ENCODE measurements around the gene TYW5.
"Not testable (repeated sequence)": the region's sequence is repeated elsewhere in the genome, so short reads cannot be mapped to it uniquely, and the experiment has no call there.

Gene TYW5

DNA sequence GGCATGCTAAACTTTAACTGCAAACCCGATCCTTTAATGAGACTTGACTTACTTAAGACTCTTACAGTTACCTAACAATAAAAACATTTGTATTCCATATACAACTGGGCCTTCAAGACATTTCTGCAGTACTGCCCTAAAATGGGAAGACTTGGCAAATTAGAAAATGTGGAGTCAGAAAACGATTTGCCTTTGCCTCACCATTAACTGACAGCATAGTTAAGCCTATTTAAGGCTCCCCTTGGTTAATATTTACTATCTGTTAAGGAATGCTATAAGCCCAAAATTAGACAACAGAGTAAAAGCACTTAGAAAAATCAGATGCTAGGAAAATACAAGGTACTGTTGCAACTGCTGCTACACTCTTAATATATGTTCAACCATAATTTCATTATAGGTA, 18.7 kb downstream of the TYW5 start:
- no peak overlapping the region for H3K9ac ChIP-seq (ENCODE audit: low read depth, low read length)

DNA sequence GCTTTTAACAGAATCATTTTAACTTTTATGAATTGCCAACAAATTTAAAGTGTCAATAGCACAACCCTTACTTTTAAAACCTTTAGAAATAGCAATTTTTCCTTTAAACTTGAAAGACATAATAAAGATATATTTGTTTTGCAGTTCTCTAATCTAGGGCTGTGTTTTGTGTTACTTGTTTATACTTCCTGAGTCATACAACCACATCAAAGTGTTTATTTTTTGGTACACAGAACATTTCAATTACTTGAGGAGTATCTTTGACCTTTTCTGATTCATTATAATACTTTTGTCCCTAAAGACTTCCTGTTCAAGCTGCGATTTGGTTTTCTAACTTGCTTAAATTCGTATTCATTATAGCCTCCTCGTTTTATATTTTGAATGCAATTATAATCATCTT, 21.8 kb downstream of the TYW5 start:
- H3K4me1 ChIP-seq (ENCODE audit: insufficient read depth, low read length): peaks cover 5% of the 10 kb centered on the region; the same call in 1 of the 2 replicates
- H3K9me3 ChIP-seq (ENCODE audit: insufficient read depth, low read depth, low read length): no peaks in the 10 kb centered on the region
- H3K9ac ChIP-seq (ENCODE audit: low read depth, low read length): no peak overlapping the region
- H3K27ac ChIP-seq (ENCODE audit: low read length): no peak overlapping the region
- no peaks in the 10 kb centered on the region for H3K27me3 ChIP-seq (ENCODE audit: insufficient read depth, low read length)
- H3K36me3 ChIP-seq (ENCODE audit: insufficient read depth, low read depth, low read length): peaks cover 76% of the 10 kb centered on the region
- H3K4me3 ChIP-seq (ENCODE audit: low read length): no peak overlapping the region

More for the DNA sequence above, 18.7 kb downstream of the TYW5 start:
- H3K36me3 ChIP-seq (ENCODE audit: insufficient read depth, low read depth, low read length): peaks cover 85% of the 10 kb centered on the region
- H3K4me3 ChIP-seq (ENCODE audit: low read length): no peak overlapping the region
- no peak overlapping the region for H3K27ac ChIP-seq (ENCODE audit: low read length)
- no peaks in the 10 kb centered on the region for H3K9me3 ChIP-seq (ENCODE audit: insufficient read depth, low read depth, low read length)
- no peaks in the 10 kb centered on the region for H3K4me1 ChIP-seq (ENCODE audit: insufficient read depth, low read length)
- H3K27me3 ChIP-seq (ENCODE audit: insufficient read depth, low read length): no peaks in the 10 kb centered on the region

DNA sequence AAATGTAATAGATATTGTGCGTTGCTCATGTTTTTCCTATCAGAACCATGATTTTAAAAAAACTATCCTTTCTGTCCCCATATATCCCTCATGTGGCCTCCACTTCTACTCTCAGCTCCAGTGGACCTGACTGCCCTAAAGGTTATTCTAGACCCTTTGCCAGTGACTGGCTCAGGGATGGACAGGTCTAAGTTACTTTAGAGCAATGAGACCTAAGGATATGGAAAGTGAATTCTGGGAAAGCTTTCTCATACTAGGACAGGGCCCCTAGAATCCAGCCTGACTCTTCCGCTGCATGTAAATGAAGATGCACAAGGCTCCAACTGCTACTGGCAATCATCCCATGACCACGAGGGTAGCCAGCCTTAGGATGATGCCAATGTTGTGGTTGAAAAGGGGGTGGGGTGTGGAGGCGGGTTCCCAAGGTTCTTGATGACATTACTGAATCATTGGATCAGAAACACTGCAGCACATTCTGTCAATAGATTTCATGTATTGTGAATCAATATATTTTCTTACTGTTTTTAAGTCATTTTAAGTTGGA, 22.9 kb downstream of the TYW5 start:
- Histone ChIP-seq H3K27ac (ENCODE audit: low read length) (no peak overlapping the region), H3K9me3 (ENCODE audit: insufficient read depth, low read depth, low read length) (no peaks in the 10 kb centered on the region), H3K36me3 (ENCODE audit: insufficient read depth, low read depth, low read length) (peaks cover 67% of the 10 kb centered on the region)

DNA sequence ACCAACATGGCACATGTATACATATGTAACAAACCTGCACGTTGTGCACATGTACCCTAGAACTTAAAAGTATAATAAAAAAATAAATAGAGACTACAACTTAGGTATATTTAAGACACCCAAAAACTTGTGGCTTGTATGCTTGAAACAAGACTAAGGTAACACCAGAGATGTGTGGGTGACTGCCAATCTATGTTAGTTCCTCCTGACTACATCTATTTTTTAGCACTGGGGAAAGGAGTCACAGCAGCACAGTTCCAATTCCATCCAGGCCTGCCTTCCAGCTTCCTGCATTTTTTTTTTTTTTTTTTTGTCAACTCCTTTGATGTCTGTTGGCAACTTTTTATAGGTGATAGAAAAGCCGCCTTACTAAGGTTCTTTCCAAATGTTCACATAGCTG, 26.0 kb downstream of the TYW5 start:
- Histone ChIP-seq H3K27me3 (ENCODE audit: insufficient read depth, low read length) (no peaks in the 10 kb centered on the region), H3K27ac (ENCODE audit: low read length) (no peak overlapping the region), H3K4me3 (ENCODE audit: low read length) (no peak overlapping the region), H3K9ac (ENCODE audit: low read depth, low read length) (no peak overlapping the region), H3K36me3 (ENCODE audit: insufficient read depth, low read depth, low read length) (peaks cover 69% of the 10 kb centered on the region), H3K4me1 (ENCODE audit: insufficient read depth, low read length) (peaks cover 25% of the 10 kb centered on the region; the same call in 1 of the 2 replicates), H3K9me3 (ENCODE audit: insufficient read depth, low read depth, low read length) (no peaks in the 10 kb centered on the region)

More for the DNA sequence above, 22.9 kb downstream of the TYW5 start:
- Histone ChIP-seq H3K9ac (ENCODE audit: low read depth, low read length) (no peak overlapping the region), H3K4me1 (ENCODE audit: insufficient read depth, low read length) (peaks cover 16% of the 10 kb centered on the region; the same call in 1 of the 2 replicates), H3K27me3 (ENCODE audit: insufficient read depth, low read length) (no peaks in the 10 kb centered on the region), H3K4me3 (ENCODE audit: low read length) (no peak overlapping the region)

DNA sequence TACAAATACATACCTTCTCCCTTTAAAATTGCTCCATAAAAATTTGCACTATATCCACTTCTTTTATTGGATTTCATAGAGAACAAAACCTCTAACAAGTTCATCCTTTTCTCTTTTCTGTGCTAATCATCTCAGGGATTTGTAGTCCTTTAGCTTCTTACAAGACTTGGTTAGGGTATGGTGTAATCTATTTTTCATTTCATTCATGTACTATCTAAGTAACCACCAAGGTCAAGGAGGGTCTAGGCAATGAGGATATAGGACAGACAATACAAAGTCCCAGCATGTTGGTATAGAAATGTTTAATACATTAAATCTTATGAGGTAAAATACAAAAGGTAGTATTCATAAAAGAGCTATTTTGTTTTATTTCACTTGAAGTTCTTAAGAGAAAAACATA, 26.7 kb downstream of the TYW5 start:
- no peak overlapping the region for H3K9ac ChIP-seq (ENCODE audit: low read depth, low read length)
- peak overlapping the region; percentile 3; the same call in 1 of the 2 replicates for H3K4me3 ChIP-seq (ENCODE audit: low read length)
- H3K27me3 ChIP-seq (ENCODE audit: insufficient read depth, low read length): no peaks in the 10 kb centered on the region
- H3K27ac ChIP-seq (ENCODE audit: low read length): no peak overlapping the region
- no peaks in the 10 kb centered on the region for H3K9me3 ChIP-seq (ENCODE audit: insufficient read depth, low read depth, low read length)
- peaks cover 69% of the 10 kb centered on the region for H3K36me3 ChIP-seq (ENCODE audit: insufficient read depth, low read depth, low read length)
- peaks cover 25% of the 10 kb centered on the region; the same call in 1 of the 2 replicates for H3K4me1 ChIP-seq (ENCODE audit: insufficient read depth, low read length)

DNA sequence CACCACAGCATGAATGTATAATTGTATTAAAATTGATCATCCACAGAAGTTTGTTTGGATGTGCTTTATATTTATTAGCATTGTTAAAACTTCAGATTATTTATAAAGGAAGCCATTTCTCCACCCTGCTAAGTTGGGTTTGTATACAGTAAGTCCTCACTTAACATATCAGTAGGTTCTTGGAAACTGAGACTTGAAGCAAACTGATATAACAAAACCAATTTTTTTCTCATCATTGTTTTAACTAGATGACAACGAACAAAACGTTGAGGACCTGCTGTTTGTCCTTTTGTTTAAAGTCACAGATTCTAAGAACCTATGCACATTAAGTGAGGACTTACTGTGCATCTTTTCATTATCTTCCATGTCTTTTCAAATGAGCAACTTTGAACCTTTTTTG, 27.1 kb downstream of the TYW5 start:
- peaks cover 25% of the 10 kb centered on the region; the same call in 1 of the 2 replicates for H3K4me1 ChIP-seq (ENCODE audit: insufficient read depth, low read length)
- H3K27ac ChIP-seq (ENCODE audit: low read length): peak overlapping the region; percentile 30
- no peaks in the 10 kb centered on the region for H3K9me3 ChIP-seq (ENCODE audit: insufficient read depth, low read depth, low read length)
- no peak overlapping the region for H3K9ac ChIP-seq (ENCODE audit: low read depth, low read length)
- no peaks in the 10 kb centered on the region for H3K27me3 ChIP-seq (ENCODE audit: insufficient read depth, low read length)
- peak overlapping the region; percentile 3; the same call in 1 of the 2 replicates for H3K4me3 ChIP-seq (ENCODE audit: low read length)
- H3K36me3 ChIP-seq (ENCODE audit: insufficient read depth, low read depth, low read length): peaks cover 65% of the 10 kb centered on the region

DNA sequence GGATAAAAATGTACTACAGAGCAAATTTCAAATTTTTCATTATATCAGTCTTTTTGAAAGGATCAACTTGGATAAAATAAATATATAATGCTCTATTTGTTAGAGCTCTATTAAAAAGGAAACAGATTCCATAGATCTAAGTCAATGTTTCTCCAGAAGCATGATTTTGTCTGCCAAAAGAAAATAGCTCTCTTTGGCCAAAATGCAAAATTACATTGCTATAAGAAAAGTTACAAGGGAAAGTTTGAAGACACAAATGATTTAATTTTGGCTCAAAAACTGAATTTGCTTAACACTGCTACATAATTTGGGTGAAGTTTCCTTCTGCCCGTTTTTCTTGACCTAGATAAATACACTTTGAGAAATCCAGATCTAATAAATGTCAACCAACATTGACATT, 28.5 kb downstream of the TYW5 start:
- H3K9ac ChIP-seq (ENCODE audit: low read depth, low read length): no peak overlapping the region
- H3K27me3 ChIP-seq (ENCODE audit: insufficient read depth, low read length): no peaks in the 10 kb centered on the region
- H3K36me3 ChIP-seq (ENCODE audit: insufficient read depth, low read depth, low read length): peaks cover 56% of the 10 kb centered on the region
- H3K4me1 ChIP-seq (ENCODE audit: insufficient read depth, low read length): peaks cover 25% of the 10 kb centered on the region; the same call in 1 of the 2 replicates
- no peak overlapping the region for H3K4me3 ChIP-seq (ENCODE audit: low read length)
- no peaks in the 10 kb centered on the region for H3K9me3 ChIP-seq (ENCODE audit: insufficient read depth, low read depth, low read length)
- H3K27ac ChIP-seq (ENCODE audit: low read length): no peak overlapping the region

DNA sequence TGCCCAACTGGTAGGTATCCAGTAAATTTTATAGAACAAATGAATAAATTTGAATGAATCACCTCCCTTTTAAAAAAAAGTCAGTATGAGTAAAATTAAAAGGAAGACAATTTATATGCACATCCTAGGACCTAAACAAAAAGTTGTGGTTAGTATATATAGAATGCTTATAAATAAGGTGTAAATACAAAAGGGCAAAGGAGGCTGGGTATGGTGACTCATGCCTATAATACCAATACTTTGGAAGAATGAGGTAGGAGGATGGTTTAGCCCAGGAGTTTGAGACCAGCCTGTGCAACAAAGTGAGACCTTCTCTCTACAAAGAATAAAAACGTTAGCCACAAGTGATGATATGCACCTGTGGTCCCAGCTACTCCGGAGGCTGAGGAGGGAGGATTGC, 31.4 kb downstream of the TYW5 start:
- Histone ChIP-seq H3K36me3 (ENCODE audit: insufficient read depth, low read depth, low read length) (peaks cover 50% of the 10 kb centered on the region), H3K9ac (ENCODE audit: low read depth, low read length) (no peak overlapping the region), H3K9me3 (ENCODE audit: insufficient read depth, low read depth, low read length) (no peaks in the 10 kb centered on the region)

DNA sequence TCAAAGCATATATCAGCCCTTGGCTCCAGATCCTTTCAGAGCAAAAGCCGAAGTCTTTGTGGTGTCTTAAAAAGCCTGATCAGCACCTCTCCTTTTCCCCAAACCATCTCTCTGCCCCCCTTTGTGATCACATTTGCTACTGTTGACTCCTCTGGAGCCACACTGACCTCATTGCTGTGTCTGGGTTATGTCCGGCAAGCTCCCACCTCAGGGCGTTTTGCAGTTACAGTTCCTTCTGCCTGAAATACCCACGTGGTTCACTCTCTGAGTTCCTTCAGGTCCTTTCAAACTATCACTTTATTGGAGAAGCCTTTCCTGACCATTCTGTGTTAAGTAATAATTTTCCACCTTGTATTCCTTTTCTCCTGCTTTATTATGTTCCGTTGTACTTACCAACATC, 32.4 kb downstream of the TYW5 start:
- H3K4me1 ChIP-seq (ENCODE audit: insufficient read depth, low read length): peaks cover 19% of the 10 kb centered on the region; the same call in 1 of the 2 replicates
- H3K27me3 ChIP-seq (ENCODE audit: insufficient read depth, low read length): no peaks in the 10 kb centered on the region
- H3K4me3 ChIP-seq (ENCODE audit: low read length): no peak overlapping the region
- peak overlapping the region; percentile 42; the same call in 1 of the 2 replicates for H3K9ac ChIP-seq (ENCODE audit: low read depth, low read length)
- peaks cover 60% of the 10 kb centered on the region for H3K36me3 ChIP-seq (ENCODE audit: insufficient read depth, low read depth, low read length)
- H3K9me3 ChIP-seq (ENCODE audit: insufficient read depth, low read depth, low read length): peaks cover 3% of the 10 kb centered on the region; the same call in 1 of the 2 replicates
- no peak overlapping the region for H3K27ac ChIP-seq (ENCODE audit: low read length)

More for the DNA sequence above, 31.4 kb downstream of the TYW5 start:
- Histone ChIP-seq H3K4me3 (ENCODE audit: low read length) (no peak overlapping the region), H3K4me1 (ENCODE audit: insufficient read depth, low read length) (peaks cover 29% of the 10 kb centered on the region; the same call in 1 of the 2 replicates), H3K27ac (ENCODE audit: low read length) (no peak overlapping the region), H3K27me3 (ENCODE audit: insufficient read depth, low read length) (no peaks in the 10 kb centered on the region)

DNA sequence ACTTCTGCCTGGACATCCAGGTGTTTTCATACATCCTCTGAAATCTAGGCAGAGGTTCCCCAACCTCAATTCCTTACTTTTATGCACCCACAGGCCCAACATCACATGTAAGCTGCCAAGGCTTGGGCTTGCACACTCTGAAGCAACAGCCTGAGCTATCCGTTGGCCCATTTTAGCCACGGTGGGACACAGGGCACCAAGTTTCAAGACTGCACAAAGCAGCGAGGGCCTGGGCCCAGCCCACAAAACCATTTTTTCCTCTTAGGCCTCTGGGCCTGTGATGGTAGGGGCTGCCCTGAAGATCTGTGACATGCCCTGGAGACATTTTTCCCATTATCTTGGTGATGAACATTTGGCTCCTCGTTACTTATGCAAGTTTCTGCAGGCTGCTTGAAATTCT, 38.3 kb downstream of the TYW5 start:
- no peak overlapping the region for H3K4me3 ChIP-seq (ENCODE audit: low read length)
- peaks cover 5% of the 10 kb centered on the region; the same call in 1 of the 2 replicates for H3K4me1 ChIP-seq (ENCODE audit: insufficient read depth, low read length)
- peaks cover 24% of the 10 kb centered on the region for H3K9me3 ChIP-seq (ENCODE audit: insufficient read depth, low read depth, low read length)
- H3K9ac ChIP-seq (ENCODE audit: low read depth, low read length): no peak overlapping the region
- no peak overlapping the region for H3K27ac ChIP-seq (ENCODE audit: low read length)
- peaks cover 61% of the 10 kb centered on the region for H3K36me3 ChIP-seq (ENCODE audit: insufficient read depth, low read depth, low read length)
- no peaks in the 10 kb centered on the region for H3K27me3 ChIP-seq (ENCODE audit: insufficient read depth, low read length)

DNA sequence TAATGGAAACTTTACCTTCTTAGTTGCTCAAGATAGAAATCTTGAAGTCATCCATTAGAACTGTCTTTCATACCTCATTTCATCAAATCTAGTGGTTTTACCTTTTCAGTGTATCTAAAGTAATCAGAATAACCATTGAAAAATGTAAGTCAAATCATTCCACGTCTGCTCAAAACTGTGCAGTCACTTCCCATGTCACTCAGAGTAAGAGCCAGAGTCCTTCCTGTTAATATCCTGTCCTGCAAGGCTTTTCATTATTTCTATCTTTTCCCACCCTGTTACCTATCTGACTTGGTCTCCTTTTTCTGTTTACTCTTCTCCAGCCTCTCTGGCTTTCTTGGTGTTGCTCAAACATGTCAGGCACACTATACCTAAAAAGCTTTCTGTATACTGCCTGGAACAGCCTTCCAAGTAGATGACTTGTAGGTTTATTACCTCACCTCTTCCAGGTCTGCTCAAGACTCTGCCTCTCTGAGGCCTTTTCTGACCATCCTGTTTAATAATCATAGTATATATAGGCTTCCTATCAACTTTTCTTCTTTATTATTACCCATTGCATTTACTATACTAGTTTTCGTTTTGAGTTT, 40.8 kb downstream of the TYW5 start:
- Histone ChIP-seq H3K4me3 (ENCODE audit: low read length) (peak overlapping the region; percentile 16), H3K9me3 (ENCODE audit: insufficient read depth, low read depth, low read length) (peaks cover 24% of the 10 kb centered on the region), H3K4me1 (ENCODE audit: insufficient read depth, low read length) (peaks cover 10% of the 10 kb centered on the region; the same call in 1 of the 2 replicates), H3K27ac (ENCODE audit: low read length) (no peak overlapping the region), H3K27me3 (ENCODE audit: insufficient read depth, low read length) (no peaks in the 10 kb centered on the region), H3K9ac (ENCODE audit: low read depth, low read length) (no peak overlapping the region), H3K36me3 (ENCODE audit: insufficient read depth, low read depth, low read length) (peaks cover 53% of the 10 kb centered on the region)

DNA sequence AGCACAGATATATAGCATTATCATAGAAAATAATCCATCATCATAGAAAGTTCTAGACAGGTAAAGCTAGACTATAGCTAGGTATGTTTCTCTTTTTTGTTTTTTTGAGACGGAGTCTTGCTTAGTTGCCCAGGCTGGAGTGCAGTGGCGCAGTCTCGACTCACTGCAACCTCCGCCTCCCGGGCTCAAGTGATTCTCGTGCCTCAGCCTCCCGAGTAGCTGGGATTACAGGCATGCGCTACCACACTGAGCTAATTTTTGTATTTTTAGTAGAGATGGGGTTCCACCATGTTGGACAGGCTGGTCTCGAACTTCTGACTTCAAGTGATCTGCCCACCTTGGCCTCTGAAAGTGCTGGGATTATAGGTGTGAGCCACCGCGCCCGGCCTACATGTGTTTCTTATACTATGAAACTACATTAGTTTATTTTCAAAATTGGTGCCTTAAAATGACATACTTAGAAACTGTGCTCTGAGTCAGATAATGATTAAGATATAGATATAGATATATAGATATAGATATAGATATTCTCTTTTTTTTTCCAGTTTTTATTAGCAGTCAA, 42.7 kb downstream of the TYW5 start:
- H3K27ac ChIP-seq (ENCODE audit: low read length); H3K27me3 ChIP-seq (ENCODE audit: insufficient read depth, low read length); H3K4me1 ChIP-seq (ENCODE audit: insufficient read depth, low read length): not testable (repeated sequence)
- Histone ChIP-seq H3K9me3 (ENCODE audit: insufficient read depth, low read depth, low read length) (peaks cover 21% of the 10 kb centered on the region), H3K9ac (ENCODE audit: low read depth, low read length) (peak overlapping the region; percentile 89; the same call in 1 of the 2 replicates), H3K36me3 (ENCODE audit: insufficient read depth, low read depth, low read length) (peaks cover 35% of the 10 kb centered on the region), H3K4me3 (ENCODE audit: low read length) (peak overlapping the region; percentile 86)

Measured in iPS-20b (cell line).